SK-N-SH (cell line): Measurements from ENCODE around the gene HAGHL. TPM values are rescaled to one million over a fixed set of nuclear protein-coding genes. Genes with fewer than 3 reads are reported as not detected.

Source experiments
- CTCF ChIA-PET: fragments of 300-600, 350-600 bp; formaldehyde crosslinking; extraction: SDS; loops from one replicate; lab custom pipeline; 2021; lab: Yijun Ruan, JAX
- POLR2A ChIA-PET: fragments of 350-600 bp; sonication (Branson Sonifier 250); formaldehyde crosslinking; extraction: SDS; loops from one replicate; lab custom pipeline; 2020; ENCODE audit warnings: antibody characterized with exemption, inconsistent platforms; lab: Yijun Ruan, JAX
- DNase-seq: peaks from one replicate; pipeline ENCODE4 v3.0.0; 2012
- H2AFZ ChIP-seq: fragments of 200-600 bp; sonication (generic); 2 replicates; pipeline ENCODE4 v1.8.1; 2016; ENCODE audit warnings: antibody characterized with exemption, mild to moderate bottlenecking, low read depth
- H3F3A ChIP-seq: fragments of 200-600 bp; sonication (generic); replicated peaks from 2 replicates; pipeline ENCODE3; 2016; ENCODE audit warnings: antibody characterized with exemption, mild to moderate bottlenecking; ENCODE audit not compliant: insufficient read depth
- H3K27ac ChIP-seq, 2 experiments: fragments of 200-500 bp in 1 of 2; fragments of 200-600 bp in 1 of 2; sonication (Bioruptor generic) in 1 of 2; sonication (generic), shearing (Covaris generic) in 1 of 2; 2 replicates each; pipeline versions ENCODE4 v1.5.1 to v1.6.1; 2014 to 2016; ENCODE audit warnings: low read depth in 2 of 2, inconsistent platforms in 1 of 2, low read length in 1 of 2, mild to moderate bottlenecking in 1 of 2, mixed read lengths in 1 of 2
- H3K27me3 ChIP-seq: fragments of 200-600 bp; sonication (generic), shearing (Covaris generic); 2 replicates; pipeline ENCODE4 v1.6.1; 2016; ENCODE audit warnings: mixed run types; ENCODE audit not compliant: insufficient read depth
- H3K36me3 ChIP-seq, 2 experiments: fragments of 200-500 bp in 1 of 2; fragments of 200-600 bp in 1 of 2; sonication (Bioruptor generic) in 1 of 2; sonication (generic) in 1 of 2; replicated peaks in 1 of 2; 2 replicates each; pipeline versions ENCODE3 to v1.5.1; 2014 to 2016; ENCODE audit warnings: low read length in 1 of 2, mild to moderate bottlenecking in 1 of 2; ENCODE audit not compliant: insufficient read depth in 2 of 2, control insufficient read depth in 1 of 2
- H3K4me1 ChIP-seq, 2 experiments: fragments of 200-500 bp in 1 of 2; fragments of 200-600 bp in 1 of 2; sonication (Bioruptor generic) in 1 of 2; sonication (generic), shearing (Covaris generic) in 1 of 2; 2 replicates each; pipeline versions ENCODE4 v1.5.1 to v1.6.1; 2014 to 2016; ENCODE audit warnings: low read depth in 1 of 2, low read length in 1 of 2, mixed run types in 1 of 2; ENCODE audit not compliant: insufficient read depth in 2 of 2, control insufficient read depth in 1 of 2
- H3K4me2 ChIP-seq: fragments of 200-600 bp; sonication (generic), shearing (Covaris generic); 2 replicates; pipeline ENCODE4 v1.6.1; 2017; ENCODE audit warnings: mixed run types
- H3K4me3 ChIP-seq, 2 experiments: fragments of 200-500 bp in 1 of 2; fragments of 200-600 bp in 1 of 2; sonication (Bioruptor generic) in 1 of 2; sonication (generic), shearing (Covaris generic) in 1 of 2; 2 replicates each; pipeline versions ENCODE4 v1.5.1 to v1.8.1; 2014 to 2016; ENCODE audit warnings: low read depth in 2 of 2, inconsistent platforms in 1 of 2, low read length in 1 of 2, mild to moderate bottlenecking in 1 of 2, mixed read lengths in 1 of 2, moderate library complexity in 1 of 2
- H3K79me2 ChIP-seq: fragments of 200-600 bp; sonication (generic); 2 replicates; pipeline ENCODE4 v1.8.1; 2017; ENCODE audit warnings: mild to moderate bottlenecking; ENCODE audit not compliant: insufficient read depth
- H3K9ac ChIP-seq: fragments of 200-600 bp; sonication (generic); 2 replicates; pipeline ENCODE4 v1.6.1; 2017; ENCODE audit warnings: mixed run types
- H3K9me2 ChIP-seq: fragments of 200-600 bp; sonication (generic); 2 replicates; pipeline ENCODE4 v1.6.1; 2017; ENCODE audit warnings: mixed run types
- H3K9me3 ChIP-seq: fragments of 200-600 bp; sonication (generic); 2 replicates; pipeline ENCODE4 v1.6.1; 2017; ENCODE audit warnings: mixed run types, mild to moderate bottlenecking, moderate library complexity
- H4K20me1 ChIP-seq: fragments of 200-600 bp; sonication (generic); 2 replicates; pipeline ENCODE4 v1.6.1; 2017; ENCODE audit warnings: mild to moderate bottlenecking, mixed run types; ENCODE audit not compliant: insufficient read depth
- ELF1 ChIP-seq: IDR thresholded peaks from 2 replicates; pipeline ENCODE4 v1.4.0; 2012
- FOSL2 ChIP-seq: IDR thresholded peaks from 2 replicates; pipeline ENCODE4 v1.4.0; 2012; ENCODE audit warnings: low read depth, mild to moderate bottlenecking, moderate library complexity, borderline replicate concordance
- FOXM1 ChIP-seq: IDR thresholded peaks from 2 replicates; pipeline ENCODE4 v1.4.0; 2012; ENCODE audit warnings: low read depth, mild to moderate bottlenecking
- GABPA ChIP-seq: IDR thresholded peaks from 2 replicates; pipeline ENCODE4 v1.4.0; 2012; ENCODE audit warnings: low read depth, mild to moderate bottlenecking
- MEF2A ChIP-seq: IDR thresholded peaks from 2 replicates; pipeline ENCODE4 v1.4.0; 2012; ENCODE audit warnings: low read depth, borderline replicate concordance
- NFIC ChIP-seq: IDR thresholded peaks from 2 replicates; pipeline ENCODE4 v1.4.0; 2012; ENCODE audit warnings: borderline replicate concordance
- NRF1 ChIP-seq: IDR thresholded peaks from 2 replicates; pipeline ENCODE4 v1.6.1; 2012; ENCODE audit warnings: low read depth, mild to moderate bottlenecking, low read length
- POLR2AphosphoS5 ChIP-seq: IDR thresholded peaks from 2 replicates; pipeline ENCODE4 v1.6.1; 2012; ENCODE audit warnings: low read depth, low read length
- RCOR1 ChIP-seq: fragments of 150-350 bp; IDR thresholded peaks from 2 replicates; pipeline ENCODE4 v1.6.1; 2017; ENCODE audit warnings: antibody characterized with exemption, low read length
- RXRA ChIP-seq: IDR thresholded peaks from 2 replicates; pipeline ENCODE4 v1.4.0; 2012; ENCODE audit warnings: low read depth, mild to moderate bottlenecking, borderline replicate concordance
- SIN3A ChIP-seq: IDR thresholded peaks from 2 replicates; pipeline ENCODE4 v1.6.1; 2012; ENCODE audit warnings: low read depth, mild to moderate bottlenecking, low read length, moderate library complexity, borderline replicate concordance
- SMC3 ChIP-seq: IDR thresholded peaks from 2 replicates; pipeline ENCODE4 v1.6.1; 2012; ENCODE audit warnings: low read depth, low read length, improper control_type of control experiment
- WGBS: methylation state at CpG from one replicate; pipeline ENCODE4 v1.1.6; 2017; ENCODE audit warnings: low lambda C conversion rate; 5-methylcytosine and 5-hydroxymethylcytosine counted together
- polyA plus RNA-seq, 3 experiments: library from polyadenylated mRNA; depleted of rRNA; stranded (reverse); fragments of >200 nt; gene quantifications; 2 replicates each; pipeline ENCODE4 v1.2.3, GENCODE V29; 2012
- TF ChIP-seq, protein P1 (sequence below): fragments of 150-350 bp; IDR thresholded peaks from 2 replicates; pipeline ENCODE4 v1.6.1; 2017; ENCODE audit warnings: antibody characterized with exemption, low read length, low read depth, borderline replicate concordance
- TF ChIP-seq, protein P2 (sequence below): IDR thresholded peaks from 2 replicates; pipeline ENCODE4 v1.4.0; 2012; ENCODE audit warnings: low read depth, borderline replicate concordance
- TF ChIP-seq, protein P3 (sequence below): fragments of 150-350 bp; IDR thresholded peaks from 2 replicates; pipeline ENCODE4 v1.6.1; 2016; ENCODE audit warnings: mild to moderate bottlenecking, low read depth, low read length
- TF ChIP-seq, protein P4 (sequence below): IDR thresholded peaks from 2 replicates; pipeline ENCODE4; 2012
- TF ChIP-seq, protein P5 (sequence below): fragments of 200-600 bp; sonication (generic); IDR thresholded peaks from 2 replicates; pipeline ENCODE4 v1.6.1; 2017; ENCODE audit warnings: antibody characterized with exemption, mild to moderate bottlenecking, moderate library complexity

HAGHL gene
- polyA plus RNA-seq, 1 of the 3 experiments (the other 2 are of a cell fraction), result 65.5 TPM

DNA sequence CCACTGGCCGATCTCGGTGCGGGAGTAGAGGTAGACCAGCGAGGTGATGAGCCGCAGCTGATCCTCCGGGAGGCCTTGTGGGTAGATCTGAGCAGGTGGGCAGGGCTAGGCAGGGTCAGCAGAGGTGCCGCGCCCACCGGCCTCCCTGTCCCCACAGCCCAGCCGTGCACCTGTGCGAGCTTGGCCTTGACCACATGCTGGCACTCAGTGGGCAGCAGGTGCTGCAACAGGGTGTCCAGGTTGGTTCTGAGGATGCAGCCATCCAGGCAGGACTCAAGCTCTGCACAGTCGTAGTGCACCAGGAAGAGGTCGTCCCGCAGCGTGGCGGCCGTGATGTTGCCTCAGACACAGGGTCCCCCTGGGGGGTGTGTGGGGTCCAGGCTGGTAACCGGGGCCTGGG lies 46.1 kb downstream of the HAGHL start:
- Histone ChIP-seq H3K27ac (no peak overlapping the region), H4K20me1 (no peaks in the 10 kb centered on the region), H3K9ac (no peak overlapping the region), H3K9me3 (no peaks in the 10 kb centered on the region), H3K4me2 (no peak overlapping the region), H2AFZ (no peak overlapping the region), H3K79me2 (no peaks in the 10 kb centered on the region), H3F3A (no peaks in the 10 kb centered on the region), H3K4me1 (no peaks in the 10 kb centered on the region), H3K36me3 (no peaks in the 10 kb centered on the region), H3K9me2 (no peaks in the 10 kb centered on the region), H3K4me3 (no peak overlapping the region), H3K27me3 (no peaks in the 10 kb centered on the region)
- ChIA-PET POLR2A (no interaction called here), CTCF (interaction anchor here (1.1 to 1.6 kb wide), 2 partner anchors 11 to 61 kb away, joined by 3 to 4 read pairs; no protein-coding TSS in a partner anchor)
- TF ChIP-seq NFIC (no peak), POLR2AphosphoS5 (no peak), ELF1 (no peak)
- TF ChIP-seq, protein P1, sequence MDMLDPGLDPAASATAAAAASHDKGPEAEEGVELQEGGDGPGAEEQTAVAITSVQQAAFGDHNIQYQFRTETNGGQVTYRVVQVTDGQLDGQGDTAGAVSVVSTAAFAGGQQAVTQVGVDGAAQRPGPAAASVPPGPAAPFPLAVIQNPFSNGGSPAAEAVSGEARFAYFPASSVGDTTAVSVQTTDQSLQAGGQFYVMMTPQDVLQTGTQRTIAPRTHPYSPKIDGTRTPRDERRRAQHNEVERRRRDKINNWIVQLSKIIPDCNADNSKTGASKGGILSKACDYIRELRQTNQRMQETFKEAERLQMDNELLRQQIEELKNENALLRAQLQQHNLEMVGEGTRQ, result no peak
- TF ChIP-seq, protein P2, sequence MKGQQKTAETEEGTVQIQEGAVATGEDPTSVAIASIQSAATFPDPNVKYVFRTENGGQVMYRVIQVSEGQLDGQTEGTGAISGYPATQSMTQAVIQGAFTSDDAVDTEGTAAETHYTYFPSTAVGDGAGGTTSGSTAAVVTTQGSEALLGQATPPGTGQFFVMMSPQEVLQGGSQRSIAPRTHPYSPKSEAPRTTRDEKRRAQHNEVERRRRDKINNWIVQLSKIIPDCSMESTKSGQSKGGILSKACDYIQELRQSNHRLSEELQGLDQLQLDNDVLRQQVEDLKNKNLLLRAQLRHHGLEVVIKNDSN, result no peak
- TF ChIP-seq, protein P3, sequence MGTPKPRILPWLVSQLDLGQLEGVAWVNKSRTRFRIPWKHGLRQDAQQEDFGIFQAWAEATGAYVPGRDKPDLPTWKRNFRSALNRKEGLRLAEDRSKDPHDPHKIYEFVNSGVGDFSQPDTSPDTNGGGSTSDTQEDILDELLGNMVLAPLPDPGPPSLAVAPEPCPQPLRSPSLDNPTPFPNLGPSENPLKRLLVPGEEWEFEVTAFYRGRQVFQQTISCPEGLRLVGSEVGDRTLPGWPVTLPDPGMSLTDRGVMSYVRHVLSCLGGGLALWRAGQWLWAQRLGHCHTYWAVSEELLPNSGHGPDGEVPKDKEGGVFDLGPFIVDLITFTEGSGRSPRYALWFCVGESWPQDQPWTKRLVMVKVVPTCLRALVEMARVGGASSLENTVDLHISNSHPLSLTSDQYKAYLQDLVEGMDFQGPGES, result no peak
- no peak for DNase-seq
- no CpG with 5 or more reads among the region's 18 CpGs for WGBS

DNA sequence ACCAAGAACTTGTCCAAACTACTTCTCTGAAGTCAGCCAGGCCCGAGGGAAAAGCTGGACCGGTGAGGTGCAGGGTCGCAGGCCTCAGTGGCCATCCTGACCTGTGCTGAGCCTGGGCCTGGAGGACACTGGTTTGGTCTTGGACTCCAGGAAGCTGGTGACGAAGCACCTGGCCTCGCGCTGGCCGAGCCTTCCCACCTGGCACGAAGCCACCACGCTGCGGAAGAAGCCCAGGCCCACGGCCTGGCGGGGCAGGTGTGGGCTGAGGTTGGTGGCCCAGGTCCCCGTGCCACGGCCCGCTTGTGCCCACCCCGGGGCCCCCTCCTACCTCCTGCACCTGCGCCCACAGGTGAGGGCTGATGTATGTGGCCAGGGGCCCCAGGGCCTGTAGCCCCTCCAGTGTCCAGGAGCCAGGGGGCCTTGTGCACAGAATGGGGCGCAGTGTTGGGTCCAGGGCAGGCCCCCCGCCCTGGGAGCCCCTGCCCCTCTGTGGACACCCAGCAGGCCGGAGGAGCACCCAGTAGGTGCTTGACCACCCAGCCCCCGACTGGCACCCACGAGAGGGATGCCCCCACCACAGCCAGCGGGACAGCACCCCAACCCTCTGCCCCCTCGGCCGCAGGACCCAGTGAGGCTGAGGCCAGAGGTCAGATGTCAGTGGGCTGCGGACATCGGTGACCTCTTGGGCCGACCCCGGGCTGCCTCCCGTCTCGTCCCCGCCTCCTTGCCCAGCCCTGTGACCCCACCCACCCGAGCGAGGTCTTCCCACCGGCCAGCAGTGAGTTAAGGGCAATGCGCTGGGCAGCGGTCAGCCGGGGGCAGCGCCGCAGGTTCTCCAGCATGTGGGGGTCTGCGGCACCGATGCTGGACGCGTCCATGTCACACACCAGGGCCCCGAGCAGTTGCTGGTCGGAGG lies 47.4 kb downstream of the HAGHL start:
- H3K27ac ChIP-seq, result no peak overlapping the region
- no peaks in the 10 kb centered on the region for H3F3A ChIP-seq
- WGBS, result 79% methylated on average over 10 of the region's 46 CpGs
- ChIA-PET POLR2A (no interaction called here), CTCF (interaction anchor here (1.2 kb wide), 1 partner anchor 12 kb away, joined by 3 read pairs; no protein-coding TSS in a partner anchor)
- H4K20me1 ChIP-seq, result no peaks in the 10 kb centered on the region
- H3K27me3 ChIP-seq, result no peaks in the 10 kb centered on the region
- H3K9ac ChIP-seq, result no peak overlapping the region
- H2AFZ ChIP-seq, result no peak overlapping the region
- no peaks in the 10 kb centered on the region for H3K9me2 ChIP-seq
- H3K9me3 ChIP-seq, result no peaks in the 10 kb centered on the region
- H3K36me3 ChIP-seq, result no peaks in the 10 kb centered on the region
- no peaks in the 10 kb centered on the region for H3K4me1 ChIP-seq
- no peaks in the 10 kb centered on the region for H3K79me2 ChIP-seq
- no peak overlapping the region for H3K4me2 ChIP-seq
- no peak for DNase-seq
- H3K4me3 ChIP-seq, result no peak overlapping the region
- TF ChIP-seq GABPA, result no peak
- no peak for TF ChIP-seq MEF2A
- TF ChIP-seq NRF1, result no peak
- no peak for TF ChIP-seq RCOR1
- TF ChIP-seq SMC3, result no peak
- TF ChIP-seq, protein P4, sequence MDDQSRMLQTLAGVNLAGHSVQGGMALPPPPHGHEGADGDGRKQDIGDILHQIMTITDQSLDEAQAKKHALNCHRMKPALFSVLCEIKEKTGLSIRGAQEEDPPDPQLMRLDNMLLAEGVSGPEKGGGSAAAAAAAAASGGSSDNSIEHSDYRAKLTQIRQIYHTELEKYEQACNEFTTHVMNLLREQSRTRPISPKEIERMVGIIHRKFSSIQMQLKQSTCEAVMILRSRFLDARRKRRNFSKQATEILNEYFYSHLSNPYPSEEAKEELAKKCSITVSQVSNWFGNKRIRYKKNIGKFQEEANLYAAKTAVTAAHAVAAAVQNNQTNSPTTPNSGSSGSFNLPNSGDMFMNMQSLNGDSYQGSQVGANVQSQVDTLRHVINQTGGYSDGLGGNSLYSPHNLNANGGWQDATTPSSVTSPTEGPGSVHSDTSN, result no peak
- no peak for TF ChIP-seq RXRA
- TF ChIP-seq, protein P2, result no peak
- TF ChIP-seq, protein P5, sequence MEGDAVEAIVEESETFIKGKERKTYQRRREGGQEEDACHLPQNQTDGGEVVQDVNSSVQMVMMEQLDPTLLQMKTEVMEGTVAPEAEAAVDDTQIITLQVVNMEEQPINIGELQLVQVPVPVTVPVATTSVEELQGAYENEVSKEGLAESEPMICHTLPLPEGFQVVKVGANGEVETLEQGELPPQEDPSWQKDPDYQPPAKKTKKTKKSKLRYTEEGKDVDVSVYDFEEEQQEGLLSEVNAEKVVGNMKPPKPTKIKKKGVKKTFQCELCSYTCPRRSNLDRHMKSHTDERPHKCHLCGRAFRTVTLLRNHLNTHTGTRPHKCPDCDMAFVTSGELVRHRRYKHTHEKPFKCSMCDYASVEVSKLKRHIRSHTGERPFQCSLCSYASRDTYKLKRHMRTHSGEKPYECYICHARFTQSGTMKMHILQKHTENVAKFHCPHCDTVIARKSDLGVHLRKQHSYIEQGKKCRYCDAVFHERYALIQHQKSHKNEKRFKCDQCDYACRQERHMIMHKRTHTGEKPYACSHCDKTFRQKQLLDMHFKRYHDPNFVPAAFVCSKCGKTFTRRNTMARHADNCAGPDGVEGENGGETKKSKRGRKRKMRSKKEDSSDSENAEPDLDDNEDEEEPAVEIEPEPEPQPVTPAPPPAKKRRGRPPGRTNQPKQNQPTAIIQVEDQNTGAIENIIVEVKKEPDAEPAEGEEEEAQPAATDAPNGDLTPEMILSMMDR, result no peak
- TF ChIP-seq SIN3A, result no peak
- TF ChIP-seq FOXM1, result no peak
- no peak for TF ChIP-seq ELF1
- no peak for TF ChIP-seq FOSL2
